IMR-90 (cell line): ENCODE measurements around the gene TPM4. TPM values are rescaled to one million over a fixed set of nuclear protein-coding genes. Genes with fewer than 3 reads are reported as not detected.

Experiments
- MAZ ChIP-seq: IDR thresholded peaks from 2 replicates; pipeline ENCODE4 v1.6.1; 2012; ENCODE audit warnings: low read depth, mild to moderate bottlenecking, low read length, improper control_type of control experiment, moderate library complexity, borderline replicate concordance
- RAD21 ChIP-seq: IDR thresholded peaks from 2 replicates; pipeline ENCODE4 v1.6.1; 2012; ENCODE audit warnings: low read length, improper control_type of control experiment
- polyA plus RNA-seq, 3 experiments: library from polyadenylated mRNA; depleted of rRNA; stranded (reverse); fragments of >200 nt; gene quantifications; 2 replicates each; pipeline ENCODE4 v1.2.3, GENCODE V29; 2012; ENCODE audit warnings: low replicate concordance in 1 of 3
- total RNA-seq: library from RNA; depleted of rRNA; stranded (reverse); fragments of >200 nt; gene quantifications from 2 replicates; pipeline ENCODE4 v1.2.3, GENCODE V29; 2012; rRNA removed
- TF ChIP-seq, protein P1 (sequence below): conservative IDR thresholded peaks from 2 replicates; pipeline ENCODE4 v1.5.1; 2012; ENCODE audit warnings: mild to moderate bottlenecking, low read depth, low read length, improper control_type of control experiment

The TPM4 gene
- total and polyA plus RNA-seq, 2 of the 4 experiments (the other 2 are of a cell fraction): 1,075 to 1,160 TPM

GRCh38 chr19:16148443-16149229 lies 72.3 kb downstream of the TPM4 start (continued):
- TF ChIP-seq, protein P1, sequence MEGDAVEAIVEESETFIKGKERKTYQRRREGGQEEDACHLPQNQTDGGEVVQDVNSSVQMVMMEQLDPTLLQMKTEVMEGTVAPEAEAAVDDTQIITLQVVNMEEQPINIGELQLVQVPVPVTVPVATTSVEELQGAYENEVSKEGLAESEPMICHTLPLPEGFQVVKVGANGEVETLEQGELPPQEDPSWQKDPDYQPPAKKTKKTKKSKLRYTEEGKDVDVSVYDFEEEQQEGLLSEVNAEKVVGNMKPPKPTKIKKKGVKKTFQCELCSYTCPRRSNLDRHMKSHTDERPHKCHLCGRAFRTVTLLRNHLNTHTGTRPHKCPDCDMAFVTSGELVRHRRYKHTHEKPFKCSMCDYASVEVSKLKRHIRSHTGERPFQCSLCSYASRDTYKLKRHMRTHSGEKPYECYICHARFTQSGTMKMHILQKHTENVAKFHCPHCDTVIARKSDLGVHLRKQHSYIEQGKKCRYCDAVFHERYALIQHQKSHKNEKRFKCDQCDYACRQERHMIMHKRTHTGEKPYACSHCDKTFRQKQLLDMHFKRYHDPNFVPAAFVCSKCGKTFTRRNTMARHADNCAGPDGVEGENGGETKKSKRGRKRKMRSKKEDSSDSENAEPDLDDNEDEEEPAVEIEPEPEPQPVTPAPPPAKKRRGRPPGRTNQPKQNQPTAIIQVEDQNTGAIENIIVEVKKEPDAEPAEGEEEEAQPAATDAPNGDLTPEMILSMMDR: no peak
- TF ChIP-seq MAZ (no peak), RAD21 (no peak)

Other genes starting within 250 kb of the TPM4 start
- gene CYP4F2, start 178.4 kb upstream of the TPM4 start, total RNA-seq: not detected in 2 replicates
- gene CYP4F2, start 178.4 kb upstream of the TPM4 start, polyA plus RNA-seq (2012; rRNA removed): not detected in 2 replicates
- not detected in 2 replicates for gene CYP4F11, start 142.0 kb upstream of the TPM4 start, total RNA-seq
- gene CYP4F11, start 142.0 kb upstream of the TPM4 start, polyA plus RNA-seq (2012; rRNA removed): not detected in 2 replicates
- gene OR10H4, start 127.5 kb upstream of the TPM4 start, total RNA-seq: not detected in 2 replicates
- not detected in 2 replicates for gene OR10H4, start 127.5 kb upstream of the TPM4 start, polyA plus RNA-seq (2012; rRNA removed)
- gene RAB8A, start 35.4 kb downstream of the TPM4 start, total RNA-seq: 135 and 158 TPM in 2 replicates
- 61.8 and 64.5 TPM in 2 replicates for gene RAB8A, start 35.4 kb downstream of the TPM4 start, polyA plus RNA-seq (2012; rRNA removed)
- not detected in 2 replicates for gene HSH2D, start 67.2 kb downstream of the TPM4 start, total RNA-seq
- not detected in 2 replicates for gene HSH2D, start 67.2 kb downstream of the TPM4 start, polyA plus RNA-seq (2012; rRNA removed)
- gene CIB3, start 97.0 kb downstream of the TPM4 start, total RNA-seq: not detected in 2 replicates
- not detected in 2 replicates for gene CIB3, start 97.0 kb downstream of the TPM4 start, polyA plus RNA-seq (2012; rRNA removed)
- gene FAM32A, start 108.9 kb downstream of the TPM4 start, total RNA-seq: 99.2 and 99.5 TPM in 2 replicates
- 127 and 130 TPM in 2 replicates for gene FAM32A, start 108.9 kb downstream of the TPM4 start, polyA plus RNA-seq (2012; rRNA removed)
- gene AP1M1, start 121.4 kb downstream of the TPM4 start, total RNA-seq: 85.1 and 85.8 TPM in 2 replicates
- 97.4 and 99.1 TPM in 2 replicates for gene AP1M1, start 121.4 kb downstream of the TPM4 start, polyA plus RNA-seq (2012; rRNA removed)
- gene KLF2, start 248.3 kb downstream of the TPM4 start, total RNA-seq: 1.1 and 3.3 TPM in 2 replicates
- 34.4 and 38.9 TPM in 2 replicates for gene KLF2, start 248.3 kb downstream of the TPM4 start, polyA plus RNA-seq (2012; rRNA removed)